ENCODE measurements around the gene ATOX1.

Gene ATOX1

DNA sequence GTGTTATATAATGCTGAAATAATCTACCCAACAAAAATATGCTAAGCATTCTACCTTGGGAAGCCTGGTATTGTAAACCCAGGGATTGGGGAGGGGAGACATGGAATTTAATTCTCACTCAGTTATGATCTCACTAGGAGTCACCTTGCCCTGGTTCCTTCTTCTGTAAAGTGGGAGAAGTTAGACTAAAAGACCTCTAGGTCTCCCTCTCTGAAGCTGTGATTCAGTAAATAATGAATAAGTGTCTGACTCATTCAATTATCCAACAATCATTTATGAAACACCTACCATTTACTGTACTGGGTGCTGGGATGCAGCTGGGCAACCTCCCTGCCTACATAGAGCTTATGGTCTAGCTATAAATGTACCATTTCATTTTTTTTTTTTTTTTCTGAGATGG is 51.5 kb downstream of the ATOX1 start:
- Histone ChIP-seq H4K12ac (ENCODE audit: low read depth, low read length) (no peak overlapping the region), H2BK120ac (ENCODE audit: insufficient read depth, low read length, poor library complexity) (no peak overlapping the region), H3K4me3 (ENCODE audit: low read depth, low read length) (no peak overlapping the region), H3K18ac (ENCODE audit: low read length) (no peak overlapping the region), H3K9ac (ENCODE audit: low read length) (no peak overlapping the region), H2BK5ac (ENCODE audit: low read depth, low read length, poor library complexity) (no peak overlapping the region), H3K79me1 (ENCODE audit: low read length) (peaks cover 3% of the 10 kb centered on the region), H3K4me1 (ENCODE audit: control insufficient read depth in 1 of 2, insufficient read depth in 2 of 2, low read length in 2 of 2) (peaks cover 0 to 3% of the 10 kb centered on the region in 2 experiments), H3K9me3 (ENCODE audit: insufficient read depth, low read depth, low read length) (peaks cover 2% of the 10 kb centered on the region), H2AFZ (ENCODE audit: insufficient read depth, low read length, poor library complexity) (no peak overlapping the region), H3K23ac (ENCODE audit: low read length) (no peak overlapping the region), H2AK5ac (ENCODE audit: low read length) (no peak overlapping the region), H3K27me3 (ENCODE audit: insufficient read depth, low read length) (no peaks in the 10 kb centered on the region), H3K4me2 (ENCODE audit: low read length) (no peak overlapping the region), H3K14ac (ENCODE audit: low read length) (no peak overlapping the region), H3K27ac (ENCODE audit: low read depth, low read length) (no peak overlapping the region), H4K8ac (ENCODE audit: low read depth, low read length) (no peak overlapping the region), H2BK12ac (ENCODE audit: low read length) (no peak overlapping the region), H3K79me2 (ENCODE audit: control insufficient read depth, insufficient read depth, low read length, poor library complexity) (no peaks in the 10 kb centered on the region), H3K4ac (ENCODE audit: low read depth, low read length) (no peak overlapping the region), H4K91ac (ENCODE audit: low read depth, low read length) (no peak overlapping the region), H3K36me3 (ENCODE audit: control insufficient read depth in 1 of 2, insufficient read depth in 2 of 2, low read length in 2 of 2) (no peaks in the 10 kb centered on the region)
- no peak for DNase-seq

DNA sequence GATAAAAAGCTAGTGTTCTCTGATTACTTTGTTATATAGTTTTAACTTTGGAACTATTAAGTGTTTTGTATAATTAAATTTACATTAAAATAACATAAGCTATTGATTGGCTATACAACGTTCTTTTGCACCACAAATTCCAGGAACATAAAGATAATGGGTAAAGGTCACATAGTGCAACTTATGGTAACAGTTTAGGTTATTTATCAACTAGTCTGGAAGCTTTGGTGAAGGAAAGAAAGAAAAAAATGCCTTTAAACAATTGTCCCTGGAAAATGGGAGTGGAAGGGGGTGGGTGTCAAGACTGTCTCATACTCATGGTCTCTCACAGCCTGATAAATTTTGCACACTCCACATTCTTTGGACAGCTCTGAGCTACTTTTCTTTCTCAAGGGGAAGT is 54.7 kb downstream of the ATOX1 start:
- no CpG with 5 or more reads among the region's 1 CpG for WGBS (ENCODE audit: extremely low coverage, insufficient coverage, insufficient read length)
- H3K4me1 ChIP-seq (ENCODE audit: control insufficient read depth in 1 of 2, insufficient read depth in 2 of 2, low read length in 2 of 2): peaks cover 12 to 13% of the 10 kb centered on the region in 2 experiments

DNA sequence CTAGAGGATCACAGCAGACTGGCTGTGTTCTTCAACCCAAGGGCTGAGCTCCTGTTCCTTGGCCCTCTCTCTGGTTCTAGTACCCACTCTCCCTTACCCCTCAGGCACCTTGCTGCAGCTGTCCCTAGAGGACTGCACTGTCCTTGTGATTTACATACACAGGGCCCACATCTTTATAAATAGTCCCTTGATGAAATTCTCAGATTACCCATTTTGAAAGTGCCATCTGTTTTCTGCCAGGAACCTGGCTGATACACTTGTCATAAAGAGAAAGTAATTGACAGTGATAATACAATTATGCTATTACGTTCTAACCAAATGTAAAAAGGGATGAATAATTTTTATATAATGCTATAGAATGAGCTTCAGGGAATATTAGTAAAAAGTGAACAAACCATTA is 55.2 kb downstream of the ATOX1 start:
- Histone ChIP-seq H3K4me1 (ENCODE audit: control insufficient read depth in 1 of 2, insufficient read depth in 2 of 2, low read length in 2 of 2) (peaks cover 12 to 15% of the 10 kb centered on the region in 2 experiments), H3K9ac (ENCODE audit: low read length) (no peak overlapping the region), H3K14ac (ENCODE audit: low read length) (no peak overlapping the region), H3K23ac (ENCODE audit: low read length) (no peak overlapping the region), H3K79me2 (ENCODE audit: control insufficient read depth, insufficient read depth, low read length, poor library complexity) (peaks cover 4% of the 10 kb centered on the region), H2AFZ (ENCODE audit: insufficient read depth, low read length, poor library complexity) (no peak overlapping the region), H4K8ac (ENCODE audit: low read depth, low read length) (no peak overlapping the region), H2BK12ac (ENCODE audit: low read length) (no peak overlapping the region), H4K91ac (ENCODE audit: low read depth, low read length) (peak overlapping the region; percentile 19), H3K4me2 (ENCODE audit: low read length) (no peak overlapping the region), H3K9me3 (ENCODE audit: insufficient read depth, low read depth, low read length) (peaks cover 2% of the 10 kb centered on the region), H3K27ac (ENCODE audit: low read depth, low read length) (no peak overlapping the region), H3K27me3 (ENCODE audit: insufficient read depth, low read length) (no peaks in the 10 kb centered on the region), H3K18ac (ENCODE audit: low read length) (no peak overlapping the region), H2BK5ac (ENCODE audit: low read depth, low read length, poor library complexity) (no peak overlapping the region), H3K4ac (ENCODE audit: low read depth, low read length) (no peak overlapping the region), H3K79me1 (ENCODE audit: low read length) (peaks cover 21% of the 10 kb centered on the region), H2BK120ac (ENCODE audit: insufficient read depth, low read length, poor library complexity) (no peak overlapping the region), H3K36me3 (ENCODE audit: control insufficient read depth in 1 of 2, insufficient read depth in 2 of 2, low read length in 2 of 2) (no peaks in the 10 kb centered on the region), H2AK5ac (ENCODE audit: low read length) (peak overlapping the region; percentile 90), H3K4me3 (ENCODE audit: low read depth, low read length) (no peak overlapping the region), H4K12ac (ENCODE audit: low read depth, low read length) (no peak overlapping the region)
- no peak for DNase-seq
- no CpG with 5 or more reads among the region's 1 CpG for WGBS (ENCODE audit: extremely low coverage, insufficient coverage, insufficient read length)

More for the DNA sequence above, 54.7 kb downstream of the ATOX1 start:
- Histone ChIP-seq H2BK12ac (ENCODE audit: low read length) (no peak overlapping the region), H3K36me3 (ENCODE audit: control insufficient read depth in 1 of 2, insufficient read depth in 2 of 2, low read length in 2 of 2) (no peaks in the 10 kb centered on the region), H3K18ac (ENCODE audit: low read length) (no peak overlapping the region), H4K8ac (ENCODE audit: low read depth, low read length) (no peak overlapping the region), H3K27me3 (ENCODE audit: insufficient read depth, low read length) (no peaks in the 10 kb centered on the region), H3K79me1 (ENCODE audit: low read length) (peaks cover 17% of the 10 kb centered on the region), H3K4ac (ENCODE audit: low read depth, low read length) (no peak overlapping the region), H4K12ac (ENCODE audit: low read depth, low read length) (no peak overlapping the region), H2BK120ac (ENCODE audit: insufficient read depth, low read length, poor library complexity) (no peak overlapping the region), H3K79me2 (ENCODE audit: control insufficient read depth, insufficient read depth, low read length, poor library complexity) (peaks cover 4% of the 10 kb centered on the region), H2BK5ac (ENCODE audit: low read depth, low read length, poor library complexity) (no peak overlapping the region), H3K4me3 (ENCODE audit: low read depth, low read length) (no peak overlapping the region), H2AK5ac (ENCODE audit: low read length) (no peak overlapping the region), H3K27ac (ENCODE audit: low read depth, low read length) (no peak overlapping the region), H2AFZ (ENCODE audit: insufficient read depth, low read length, poor library complexity) (no peak overlapping the region), H3K14ac (ENCODE audit: low read length) (no peak overlapping the region), H3K4me2 (ENCODE audit: low read length) (no peak overlapping the region), H4K91ac (ENCODE audit: low read depth, low read length) (no peak overlapping the region), H3K9ac (ENCODE audit: low read length) (no peak overlapping the region), H3K23ac (ENCODE audit: low read length) (no peak overlapping the region), H3K9me3 (ENCODE audit: insufficient read depth, low read depth, low read length) (peaks cover 2% of the 10 kb centered on the region)
- no peak for DNase-seq

DNA sequence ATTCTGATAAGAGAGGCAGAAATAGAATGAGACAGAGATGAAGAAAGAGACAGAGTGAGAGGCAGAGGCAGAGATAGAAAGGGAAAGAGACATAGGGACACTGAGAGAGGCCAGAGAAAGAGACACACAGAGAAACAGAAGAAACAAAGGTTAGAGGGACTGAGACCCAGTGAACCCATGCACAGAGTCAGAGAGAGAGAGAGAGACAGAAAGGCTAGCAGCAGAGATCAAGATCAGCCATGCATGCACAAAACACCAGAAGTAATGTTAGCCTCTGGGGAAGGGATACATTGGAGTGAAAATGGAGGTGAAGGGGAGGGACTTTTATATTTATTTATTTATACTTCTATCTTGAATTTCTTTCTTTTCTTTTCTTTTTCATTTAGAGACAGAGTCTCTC is 57.6 kb downstream of the ATOX1 start:
- Histone ChIP-seq H3K79me1 (ENCODE audit: low read length) (peaks cover 38% of the 10 kb centered on the region), H3K18ac (ENCODE audit: low read length) (no peak overlapping the region), H2BK120ac (ENCODE audit: insufficient read depth, low read length, poor library complexity) (peak overlapping the region; percentile 25), H2BK12ac (ENCODE audit: low read length) (peak overlapping the region; percentile 70), H3K79me2 (ENCODE audit: control insufficient read depth, insufficient read depth, low read length, poor library complexity) (peaks cover 6% of the 10 kb centered on the region), H3K36me3 (ENCODE audit: control insufficient read depth in 1 of 2, insufficient read depth in 2 of 2, low read length in 2 of 2) (no peaks in the 10 kb centered on the region), H3K23ac (ENCODE audit: low read length) (no peak overlapping the region), H3K4me3 (ENCODE audit: low read depth, low read length) (no peak overlapping the region), H4K12ac (ENCODE audit: low read depth, low read length) (no peak overlapping the region), H4K8ac (ENCODE audit: low read depth, low read length) (peak overlapping the region; percentile 59), H2BK5ac (ENCODE audit: low read depth, low read length, poor library complexity) (peak overlapping the region; percentile 12), H3K4ac (ENCODE audit: low read depth, low read length) (no peak overlapping the region), H3K4me2 (ENCODE audit: low read length) (no peak overlapping the region), H3K4me1 (ENCODE audit: control insufficient read depth in 1 of 2, insufficient read depth in 2 of 2, low read length in 2 of 2) (peaks cover 19 to 25% of the 10 kb centered on the region in 2 experiments), H3K27me3 (ENCODE audit: insufficient read depth, low read length) (no peaks in the 10 kb centered on the region), H2AFZ (ENCODE audit: insufficient read depth, low read length, poor library complexity) (no peak overlapping the region), H3K9ac (ENCODE audit: low read length) (no peak overlapping the region), H3K14ac (ENCODE audit: low read length) (peak overlapping the region; percentile 17), H4K91ac (ENCODE audit: low read depth, low read length) (peak overlapping the region; percentile 58), H3K27ac (ENCODE audit: low read depth, low read length) (no peak overlapping the region), H2AK5ac (ENCODE audit: low read length) (no peak overlapping the region), H3K9me3 (ENCODE audit: insufficient read depth, low read depth, low read length) (peaks cover 2% of the 10 kb centered on the region)
- DNase-seq: no peak

Data from trophoblast cell (in vitro differentiated cells and primary cell).